ENCODE results near the gene ZNG1B. TPM values are rescaled to one million over a fixed set of nuclear protein-coding genes. Genes with fewer than 3 reads are reported as not detected.
"Not testable (repeated sequence)": the region's sequence is repeated elsewhere in the genome, so short reads cannot be mapped to it uniquely, and the experiment has no call there.

ZNG1B gene
- total RNA-seq, 1 donor from 2014 or later: 29.1 TPM

- not testable (repeated sequence) for H3K27ac Mint-ChIP-seq (ENCODE audit: unreplicated experiment); H3K4me3 Mint-ChIP-seq (ENCODE audit: unreplicated experiment); DNase-seq; H3K27me3 Mint-ChIP-seq (ENCODE audit: unreplicated experiment); H3K36me3 Mint-ChIP-seq (ENCODE audit: unreplicated experiment); H3K4me1 Mint-ChIP-seq (ENCODE audit: low read depth, unreplicated experiment); H3K9me3 Mint-ChIP-seq (ENCODE audit: unreplicated experiment)
Measured at GRCh38 chr2:113527350-113528045, 90.0 kb downstream of the ZNG1B start.

DNA sequence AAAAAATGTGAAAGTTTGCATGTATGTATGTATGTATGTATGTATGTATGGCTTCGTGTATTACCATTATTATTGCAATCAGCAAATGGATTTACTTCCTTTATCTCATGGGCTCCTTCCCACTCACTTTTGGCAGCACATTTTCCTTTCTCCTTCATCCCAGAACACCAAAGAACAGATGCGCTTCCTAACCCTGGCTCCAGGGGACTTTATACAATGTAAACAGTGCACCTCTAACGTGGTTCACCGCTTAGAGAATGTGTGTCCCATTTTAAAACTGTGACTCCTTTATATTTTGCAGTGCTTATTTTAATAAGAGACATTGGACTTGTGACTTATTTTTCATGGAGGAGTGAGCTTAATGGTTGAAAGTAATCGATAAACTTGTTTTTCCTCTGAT is 90.6 kb downstream of the ZNG1B start:
- not testable (repeated sequence) for H3K4me3 Mint-ChIP-seq (ENCODE audit: unreplicated experiment); H3K9me3 Mint-ChIP-seq (ENCODE audit: unreplicated experiment); H3K27ac Mint-ChIP-seq (ENCODE audit: unreplicated experiment); H3K27me3 Mint-ChIP-seq (ENCODE audit: unreplicated experiment); DNase-seq; H3K36me3 Mint-ChIP-seq (ENCODE audit: unreplicated experiment); H3K4me1 Mint-ChIP-seq (ENCODE audit: low read depth, unreplicated experiment)

- H3K9me3 Mint-ChIP-seq (ENCODE audit: unreplicated experiment); H3K27me3 Mint-ChIP-seq (ENCODE audit: unreplicated experiment); H3K4me3 Mint-ChIP-seq (ENCODE audit: unreplicated experiment); H3K4me1 Mint-ChIP-seq (ENCODE audit: low read depth, unreplicated experiment); DNase-seq; H3K27ac Mint-ChIP-seq (ENCODE audit: unreplicated experiment); H3K36me3 Mint-ChIP-seq (ENCODE audit: unreplicated experiment): not testable (repeated sequence)
Measured at GRCh38 chr2:113528904-113529303, 91.4 kb downstream of the ZNG1B start.

- not testable (repeated sequence) for H3K4me3 Mint-ChIP-seq (ENCODE audit: unreplicated experiment); H3K27ac Mint-ChIP-seq (ENCODE audit: unreplicated experiment); DNase-seq; H3K36me3 Mint-ChIP-seq (ENCODE audit: unreplicated experiment); H3K9me3 Mint-ChIP-seq (ENCODE audit: unreplicated experiment); H3K27me3 Mint-ChIP-seq (ENCODE audit: unreplicated experiment); H3K4me1 Mint-ChIP-seq (ENCODE audit: low read depth, unreplicated experiment)
Measured at GRCh38 chr2:113532991-113533390, 95.5 kb downstream of the ZNG1B start.

DNA sequence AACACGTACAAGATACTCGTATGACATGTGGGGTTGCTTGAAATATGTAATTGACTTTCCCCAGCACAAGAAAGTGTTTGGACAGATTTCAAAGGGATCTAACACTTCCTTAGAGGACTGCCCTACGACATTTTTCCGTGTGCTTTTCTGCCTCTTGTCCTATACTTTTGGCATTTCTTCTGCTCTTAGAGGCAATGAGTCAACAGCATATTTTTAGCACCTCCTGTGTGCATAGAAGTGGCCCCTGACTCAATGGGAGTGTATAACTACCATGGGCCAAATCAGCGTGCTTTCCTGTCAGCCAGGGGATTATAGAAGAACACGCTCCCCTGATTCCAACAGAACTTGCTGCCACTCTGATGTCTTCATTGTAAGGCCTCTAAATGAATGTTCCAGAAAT is 99.1 kb downstream of the ZNG1B start:
- H3K27me3 Mint-ChIP-seq (ENCODE audit: unreplicated experiment); H3K4me3 Mint-ChIP-seq (ENCODE audit: unreplicated experiment); H3K36me3 Mint-ChIP-seq (ENCODE audit: unreplicated experiment); DNase-seq; H3K27ac Mint-ChIP-seq (ENCODE audit: unreplicated experiment); H3K4me1 Mint-ChIP-seq (ENCODE audit: low read depth, unreplicated experiment); H3K9me3 Mint-ChIP-seq (ENCODE audit: unreplicated experiment): not testable (repeated sequence)

- not testable (repeated sequence) for H3K27ac Mint-ChIP-seq (ENCODE audit: unreplicated experiment); H3K9me3 Mint-ChIP-seq (ENCODE audit: unreplicated experiment); H3K27me3 Mint-ChIP-seq (ENCODE audit: unreplicated experiment); H3K4me1 Mint-ChIP-seq (ENCODE audit: low read depth, unreplicated experiment); DNase-seq; H3K36me3 Mint-ChIP-seq (ENCODE audit: unreplicated experiment)
- H3K4me3 Mint-ChIP-seq (ENCODE audit: unreplicated experiment): peak overlapping the region; percentile 83
Measured at GRCh38 chr2:113540834-113541203, 103.3 kb downstream of the ZNG1B start.

GRCh38 chr2:113541204-113541975 is 103.9 kb downstream of the ZNG1B start:
- not testable (repeated sequence) for H3K27ac Mint-ChIP-seq (ENCODE audit: unreplicated experiment); H3K27me3 Mint-ChIP-seq (ENCODE audit: unreplicated experiment); H3K4me1 Mint-ChIP-seq (ENCODE audit: low read depth, unreplicated experiment); H3K36me3 Mint-ChIP-seq (ENCODE audit: unreplicated experiment); H3K9me3 Mint-ChIP-seq (ENCODE audit: unreplicated experiment)
- H3K4me3 Mint-ChIP-seq (ENCODE audit: unreplicated experiment): peak overlapping the region; percentile 83
- peak; percentile 36 for DNase-seq

DNA sequence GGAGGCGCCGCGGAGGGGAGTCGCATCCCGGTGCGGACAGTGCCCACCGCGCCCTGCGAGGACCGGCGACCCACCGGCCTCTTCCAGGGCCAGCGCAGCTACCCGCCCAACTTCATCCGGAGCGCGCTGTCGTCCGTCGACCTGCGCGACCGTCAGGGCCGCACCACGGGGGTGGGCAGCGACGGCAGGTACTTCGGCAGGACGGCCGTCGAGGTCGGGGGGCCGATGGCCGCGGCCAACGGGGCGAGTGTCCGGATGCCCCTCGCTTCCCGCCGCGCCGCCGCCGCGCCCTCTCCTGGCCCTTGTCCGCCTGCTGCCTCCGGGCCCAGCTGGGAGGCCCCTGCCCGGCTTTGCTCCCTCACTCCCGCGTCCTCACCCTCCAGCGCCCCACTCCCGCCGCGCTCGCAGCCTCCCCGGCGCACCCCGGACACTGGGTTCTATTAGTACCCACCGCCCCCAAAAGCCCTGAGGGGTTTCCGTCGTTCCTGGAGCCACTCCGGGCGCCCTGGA is 104.5 kb downstream of the ZNG1B start:
- not testable (repeated sequence) for H3K27me3 Mint-ChIP-seq (ENCODE audit: unreplicated experiment); H3K36me3 Mint-ChIP-seq (ENCODE audit: unreplicated experiment); H3K4me1 Mint-ChIP-seq (ENCODE audit: low read depth, unreplicated experiment); H3K9me3 Mint-ChIP-seq (ENCODE audit: unreplicated experiment); H3K27ac Mint-ChIP-seq (ENCODE audit: unreplicated experiment)
- DNase-seq: peak; percentile 21
- H3K4me3 Mint-ChIP-seq (ENCODE audit: unreplicated experiment): peak overlapping the region; percentile 85

- peak overlapping the region; percentile 85 for H3K4me3 Mint-ChIP-seq (ENCODE audit: unreplicated experiment)
- H3K27me3 Mint-ChIP-seq (ENCODE audit: unreplicated experiment); H3K27ac Mint-ChIP-seq (ENCODE audit: unreplicated experiment); DNase-seq; H3K9me3 Mint-ChIP-seq (ENCODE audit: unreplicated experiment); H3K4me1 Mint-ChIP-seq (ENCODE audit: low read depth, unreplicated experiment); H3K36me3 Mint-ChIP-seq (ENCODE audit: unreplicated experiment): not testable (repeated sequence)
Measured at GRCh38 chr2:113542529-113542928, 105.0 kb downstream of the ZNG1B start.

Other genes with a start within 250 kb of the ZNG1B start
- gene PAX8, start 158.8 kb upstream of the ZNG1B start, total RNA-seq (ENCODE audit: unreplicated experiment): 1.4 TPM
- gene FOXD4L1, start 61.0 kb downstream of the ZNG1B start, total RNA-seq (ENCODE audit: unreplicated experiment): 0.44 TPM
- 17.0 TPM for gene RABL2A, start 189.6 kb downstream of the ZNG1B start, total RNA-seq (ENCODE audit: unreplicated experiment)

Measured in glutamatergic neuron (in vitro differentiated cells).